Cardiac muscle cell (in vitro differentiated cells and primary cell): ENCODE data around the gene HINT3. TPM values are rescaled to one million over a fixed set of nuclear protein-coding genes. Genes with fewer than 3 reads are reported as not detected.
A peak's percentile ranks its signal among the peaks of the same experiment; 100 is the strongest.

ENCODE experiments used
- DNase-seq, 2 donors: peaks; one replicate each; pipeline versions ENCODE4 v3.0.0 to v3.0.0-alpha.2; 2010 to 2017; ENCODE audit warnings: low read depth in 1 of 2, low spot score in 1 of 2
- H3K27ac ChIP-seq: fragments of 200-600 bp; sonication (generic); 2 replicates; pipeline ENCODE4 v1.5.1; 2016
- H3K27me3 ChIP-seq: fragments of 200-600 bp; sonication (generic); 2 replicates; pipeline ENCODE4 v1.6.0; 2016; ENCODE audit warnings: control low read depth
- H3K36me3 ChIP-seq: fragments of 200-600 bp; sonication (generic); 2 replicates; pipeline ENCODE4 v1.5.1; 2016; ENCODE audit warnings: control low read depth
- H3K4me1 ChIP-seq: fragments of 200-600 bp; sonication (generic); 2 replicates; pipeline ENCODE4 v1.8.1; 2017; ENCODE audit warnings: low read depth, mild to moderate bottlenecking, mixed run types
- H3K4me3 ChIP-seq: fragments of 200-600 bp; sonication (generic); 2 replicates; pipeline ENCODE4 v1.5.1; 2016; ENCODE audit warnings: mild to moderate bottlenecking
- H3K9me3 ChIP-seq: fragments of 200-600 bp; sonication (generic); 2 replicates; pipeline ENCODE4 v1.5.1; 2017; ENCODE audit warnings: low read depth, mild to moderate bottlenecking, control low read depth
- CTCF ChIP-seq: IDR thresholded peaks from 2 replicates; pipeline ENCODE4 v1.5.1; 2012; ENCODE audit warnings: low read depth, mild to moderate bottlenecking, low read length
- polyA plus RNA-seq: library from polyadenylated mRNA; unstranded; fragments of >200 nt; fragmentation: Nextera tagmentation; extraction: Ambion mirVana; gene quantifications from 2 replicates; pipeline ENCODE4 v1.2.1, GENCODE V29; 2016
- total RNA-seq: library from RNA; depleted of rRNA; stranded (reverse); fragments of >200 nt; gene quantifications from 2 replicates; pipeline ENCODE4 v1.2.3, GENCODE V29; 2016

Gene HINT3
- total and polyA plus RNA-seq, 2 experiments from 2014 or later: 30.8 to 43.3 TPM

GRCh38 chr6:125994670-125995488 is 38.3 kb downstream of the HINT3 start:
- no peak overlapping the region for H3K27ac ChIP-seq
- H3K9me3 ChIP-seq: no peaks in the 10 kb centered on the region
- peaks cover 17% of the 10 kb centered on the region for H3K36me3 ChIP-seq
- H3K4me1 ChIP-seq: peaks cover 14% of the 10 kb centered on the region
- TF ChIP-seq CTCF: no peak
- H3K27me3 ChIP-seq: no peaks in the 10 kb centered on the region
- no peak overlapping the region for H3K4me3 ChIP-seq
- DNase-seq: peak in 1 of 2 donors; percentile 5

- H3K27ac ChIP-seq: no peak overlapping the region
- H3K36me3 ChIP-seq: peaks cover 17% of the 10 kb centered on the region
- H3K4me1 ChIP-seq: peaks cover 14% of the 10 kb centered on the region
- no peak overlapping the region for H3K4me3 ChIP-seq
- peak; percentile 97 for TF ChIP-seq CTCF
- no peaks in the 10 kb centered on the region for H3K9me3 ChIP-seq
- DNase-seq: peak; percentile 75 to 78
- H3K27me3 ChIP-seq: no peaks in the 10 kb centered on the region
These were observed 39.5 kb downstream of the HINT3 start for GRCh38 chr6:125995972-125996580.

GRCh38 chr6:126002755-126003679 is 46.4 kb downstream of the HINT3 start:
- H3K27ac ChIP-seq: no peak overlapping the region
- no peaks in the 10 kb centered on the region for H3K27me3 ChIP-seq
- DNase-seq: peak in 1 of 2 donors; percentile 24
- H3K9me3 ChIP-seq: no peaks in the 10 kb centered on the region
- H3K4me3 ChIP-seq: no peak overlapping the region
- H3K36me3 ChIP-seq: peaks cover 20% of the 10 kb centered on the region
- TF ChIP-seq CTCF: peak; percentile 3
- H3K4me1 ChIP-seq: no peaks in the 10 kb centered on the region

GRCh38 chr6:126007800-126008199 is 51.2 kb downstream of the HINT3 start:
- no peak overlapping the region for H3K27ac ChIP-seq
- DNase-seq: no peak
- no peaks in the 10 kb centered on the region for H3K9me3 ChIP-seq
- no peaks in the 10 kb centered on the region for H3K27me3 ChIP-seq
- H3K4me3 ChIP-seq: no peak overlapping the region
- TF ChIP-seq CTCF: no peak
- no peaks in the 10 kb centered on the region for H3K4me1 ChIP-seq
- H3K36me3 ChIP-seq: peaks cover 38% of the 10 kb centered on the region

GRCh38 chr6:126010040-126010439 is 53.5 kb downstream of the HINT3 start:
- no peak overlapping the region for H3K4me3 ChIP-seq
- no peak for DNase-seq
- no peaks in the 10 kb centered on the region for H3K9me3 ChIP-seq
- H3K4me1 ChIP-seq: no peaks in the 10 kb centered on the region
- peaks cover 49% of the 10 kb centered on the region for H3K36me3 ChIP-seq
- no peak for TF ChIP-seq CTCF
- H3K27ac ChIP-seq: no peak overlapping the region
- no peaks in the 10 kb centered on the region for H3K27me3 ChIP-seq
